Stimulated activated CD4-positive, alpha-beta T cell treated with anti-CD3 and anti-CD28 coated beads, TNF-alpha, amount 100 ng/mL, for 24 hours (primary cell): Measurements from ENCODE around the gene PIAS3.

ENCODE experiments used
- DNase-seq, 3 experiments: peaks; one replicate each; pipeline ENCODE4 v3.0.0-alpha.2; 2020; ENCODE audit warnings: low read depth in 3 of 3

Gene PIAS3

GRCh38 chr1:145858901-145859490 is at the start of gene PIAS3:
Gene PIAS3 (minus strand): TSS chr1:145859081. CDS start chr1:145858990, 91 bp downstream.
- DNase-seq: peak; percentile 57 to 91 (median 71)

GRCh38 chr1:145908653-145909052 is 49.8 kb upstream of the PIAS3 start:
- no peak for DNase-seq

GRCh38 chr1:145906954-145907753 is 48.3 kb upstream of the PIAS3 start:
- no peak for DNase-seq

GRCh38 chr1:145901312-145902021 is 42.6 kb upstream of the PIAS3 start:
- DNase-seq: no peak

GRCh38 chr1:145898756-145899155 is 39.9 kb upstream of the PIAS3 start:
- DNase-seq: no peak

- no peak for DNase-seq
Observed at GRCh38 chr1:145897969-145898368, 39.1 kb upstream of the PIAS3 start.

- no peak for DNase-seq
Observed at GRCh38 chr1:145895471-145895870, 36.6 kb upstream of the PIAS3 start.

GRCh38 chr1:145893306-145894055 is 34.6 kb upstream of the PIAS3 start:
- DNase-seq: no peak

- no peak for DNase-seq
Observed at GRCh38 chr1:145892486-145893087, 33.7 kb upstream of the PIAS3 start.

GRCh38 chr1:145891587-145892485 is 33.0 kb upstream of the PIAS3 start:
- DNase-seq: peak; percentile 11 to 55 (median 26)

GRCh38 chr1:145891143-145891542 is 32.3 kb upstream of the PIAS3 start:
- no peak for DNase-seq

- DNase-seq: no peak
Observed at GRCh38 chr1:145889722-145890121, 30.8 kb upstream of the PIAS3 start.

- no peak for DNase-seq
Observed at GRCh38 chr1:145887631-145888030, 28.8 kb upstream of the PIAS3 start.

- DNase-seq: no peak
Observed at GRCh38 chr1:145886816-145887215, 27.9 kb upstream of the PIAS3 start.

GRCh38 chr1:145886390-145886789 is 27.5 kb upstream of the PIAS3 start:
- no peak for DNase-seq

GRCh38 chr1:145885738-145886287 is 26.9 kb upstream of the PIAS3 start, which contains the start of gene ANKRD35:
Gene ANKRD35 (minus strand): TSS chr1:145885866. CDS start chr1:145885758, 108 bp downstream.
- peak; percentile 79 to 90 (median 80) for DNase-seq

- no peak for DNase-seq
Observed at GRCh38 chr1:145884675-145885074, 25.8 kb upstream of the PIAS3 start.

- DNase-seq: no peak
Observed at GRCh38 chr1:145879775-145880174, 20.9 kb upstream of the PIAS3 start.

GRCh38 chr1:145878724-145879123 is 19.8 kb upstream of the PIAS3 start:
- no peak for DNase-seq

GRCh38 chr1:145877923-145878486 is 19.1 kb upstream of the PIAS3 start:
- DNase-seq: no peak
